ENCODE measurements around the gene BBX. TPM values are rescaled to one million over a fixed set of nuclear protein-coding genes. Genes with fewer than 3 reads are reported as not detected.

BBX gene
- total RNA-seq, 1 donor from 2014 or later = 94.4 TPM

GRCh38 chr3:107837895-107838612 lies 315.3 kb downstream of the BBX start:
- DNase-seq (ENCODE audit: low spot score) = no peak

GRCh38 chr3:107841831-107842230 lies 319.1 kb downstream of the BBX start:
- DNase-seq (ENCODE audit: low spot score) = no peak

GRCh38 chr3:107842940-107843339 lies 320.2 kb downstream of the BBX start:
- DNase-seq (ENCODE audit: low spot score) = no peak

GRCh38 chr3:107845380-107846278 lies 322.9 kb downstream of the BBX start:
- no peak for DNase-seq (ENCODE audit: low spot score)

GRCh38 chr3:107846279-107846852 lies 323.6 kb downstream of the BBX start:
- peak; percentile 75 for DNase-seq (ENCODE audit: low spot score)

- DNase-seq (ENCODE audit: low spot score) = no peak
Observed at GRCh38 chr3:107847791-107848190, 325.0 kb downstream of the BBX start.

- no peak for DNase-seq (ENCODE audit: low spot score)
Observed at GRCh38 chr3:107848351-107848915, 325.7 kb downstream of the BBX start.

GRCh38 chr3:107850681-107851080 lies 327.9 kb downstream of the BBX start:
- DNase-seq (ENCODE audit: low spot score) = no peak

- no peak for DNase-seq (ENCODE audit: low spot score)
Observed at GRCh38 chr3:107853821-107854220, 331.1 kb downstream of the BBX start.

- no peak for DNase-seq (ENCODE audit: low spot score)
Observed at GRCh38 chr3:107854733-107855132, 332.0 kb downstream of the BBX start.

- DNase-seq (ENCODE audit: low spot score) = no peak
Observed at GRCh38 chr3:107855710-107856109, 332.9 kb downstream of the BBX start.

- no peak for DNase-seq (ENCODE audit: low spot score)
Observed at GRCh38 chr3:107857854-107858253, 335.1 kb downstream of the BBX start.

GRCh38 chr3:107858876-107859275 lies 336.1 kb downstream of the BBX start:
- no peak for DNase-seq (ENCODE audit: low spot score)

Other genes with a start within 250 kb of the BBX start
- gene CCDC54, start 145.5 kb upstream of the BBX start, total RNA-seq = not detected

Measured in mucosa of gallbladder (tissue), 1 donor.